Panc1 (cell line): Measurements from ENCODE around the gene ADAD1.

Experiments
- POLR2AphosphoS5 ChIP-seq: IDR thresholded peaks from 2 replicates; pipeline ENCODE4 v1.6.1; 2012; ENCODE audit warnings: mild to moderate bottlenecking, low read depth, low read length, moderate library complexity
- SIN3A ChIP-seq: IDR thresholded peaks from 2 replicates; pipeline ENCODE4 v1.6.1; 2012; ENCODE audit warnings: low read depth, mild to moderate bottlenecking, low read length, moderate library complexity, borderline replicate concordance; ENCODE audit not compliant: insufficient read depth
- TCF7L2 ChIP-seq: IDR thresholded peaks from 2 replicates; pipeline ENCODE4 v1.6.1; 2011; ENCODE audit warnings: mild to moderate bottlenecking, low read depth, low read length, inconsistent platforms
- TF ChIP-seq, protein P1 (sequence below): fragments of 450-650 bp; IDR thresholded peaks from 2 replicates; pipeline ENCODE4 v1.5.1; 2017; ENCODE audit warnings: mild to moderate bottlenecking
- TF ChIP-seq, protein P2 (sequence below), 2 experiments: IDR thresholded peaks; 2 replicates each; pipeline ENCODE4 v1.6.1; 2011 to 2012; ENCODE audit warnings: low read depth in 2 of 2, control low read depth in 1 of 2, low read length in 1 of 2, mild to moderate bottlenecking in 1 of 2, moderate library complexity in 1 of 2; ENCODE audit not compliant: insufficient read depth in 1 of 2

DNA sequence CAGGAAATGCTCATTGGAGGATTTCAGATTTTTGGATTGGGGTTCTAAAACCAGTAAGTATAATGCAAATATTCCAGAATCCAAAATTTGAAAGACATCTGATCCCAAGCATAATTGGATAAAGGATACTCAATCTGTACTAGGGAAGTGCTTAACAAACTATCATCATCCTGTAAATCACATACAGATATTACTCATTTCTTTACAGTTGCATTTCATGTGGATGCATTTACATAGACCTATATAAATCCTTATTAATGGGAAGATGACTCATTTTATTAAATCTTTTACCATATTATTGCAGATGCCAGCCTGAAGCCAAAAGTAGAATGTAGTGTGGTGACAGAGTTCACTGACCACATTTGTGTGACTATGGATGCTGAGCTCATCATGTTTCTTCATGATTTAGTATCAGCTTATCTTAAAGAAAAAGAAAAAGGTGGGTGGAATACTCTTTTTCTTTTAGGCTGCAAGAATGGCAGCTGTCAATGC is 22.4 kb upstream of the ADAD1 start:
- TF ChIP-seq, protein P1, sequence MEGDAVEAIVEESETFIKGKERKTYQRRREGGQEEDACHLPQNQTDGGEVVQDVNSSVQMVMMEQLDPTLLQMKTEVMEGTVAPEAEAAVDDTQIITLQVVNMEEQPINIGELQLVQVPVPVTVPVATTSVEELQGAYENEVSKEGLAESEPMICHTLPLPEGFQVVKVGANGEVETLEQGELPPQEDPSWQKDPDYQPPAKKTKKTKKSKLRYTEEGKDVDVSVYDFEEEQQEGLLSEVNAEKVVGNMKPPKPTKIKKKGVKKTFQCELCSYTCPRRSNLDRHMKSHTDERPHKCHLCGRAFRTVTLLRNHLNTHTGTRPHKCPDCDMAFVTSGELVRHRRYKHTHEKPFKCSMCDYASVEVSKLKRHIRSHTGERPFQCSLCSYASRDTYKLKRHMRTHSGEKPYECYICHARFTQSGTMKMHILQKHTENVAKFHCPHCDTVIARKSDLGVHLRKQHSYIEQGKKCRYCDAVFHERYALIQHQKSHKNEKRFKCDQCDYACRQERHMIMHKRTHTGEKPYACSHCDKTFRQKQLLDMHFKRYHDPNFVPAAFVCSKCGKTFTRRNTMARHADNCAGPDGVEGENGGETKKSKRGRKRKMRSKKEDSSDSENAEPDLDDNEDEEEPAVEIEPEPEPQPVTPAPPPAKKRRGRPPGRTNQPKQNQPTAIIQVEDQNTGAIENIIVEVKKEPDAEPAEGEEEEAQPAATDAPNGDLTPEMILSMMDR = no peak
- TF ChIP-seq POLR2AphosphoS5 (no peak), SIN3A (no peak), TCF7L2 (no peak)
- TF ChIP-seq, protein P2, sequence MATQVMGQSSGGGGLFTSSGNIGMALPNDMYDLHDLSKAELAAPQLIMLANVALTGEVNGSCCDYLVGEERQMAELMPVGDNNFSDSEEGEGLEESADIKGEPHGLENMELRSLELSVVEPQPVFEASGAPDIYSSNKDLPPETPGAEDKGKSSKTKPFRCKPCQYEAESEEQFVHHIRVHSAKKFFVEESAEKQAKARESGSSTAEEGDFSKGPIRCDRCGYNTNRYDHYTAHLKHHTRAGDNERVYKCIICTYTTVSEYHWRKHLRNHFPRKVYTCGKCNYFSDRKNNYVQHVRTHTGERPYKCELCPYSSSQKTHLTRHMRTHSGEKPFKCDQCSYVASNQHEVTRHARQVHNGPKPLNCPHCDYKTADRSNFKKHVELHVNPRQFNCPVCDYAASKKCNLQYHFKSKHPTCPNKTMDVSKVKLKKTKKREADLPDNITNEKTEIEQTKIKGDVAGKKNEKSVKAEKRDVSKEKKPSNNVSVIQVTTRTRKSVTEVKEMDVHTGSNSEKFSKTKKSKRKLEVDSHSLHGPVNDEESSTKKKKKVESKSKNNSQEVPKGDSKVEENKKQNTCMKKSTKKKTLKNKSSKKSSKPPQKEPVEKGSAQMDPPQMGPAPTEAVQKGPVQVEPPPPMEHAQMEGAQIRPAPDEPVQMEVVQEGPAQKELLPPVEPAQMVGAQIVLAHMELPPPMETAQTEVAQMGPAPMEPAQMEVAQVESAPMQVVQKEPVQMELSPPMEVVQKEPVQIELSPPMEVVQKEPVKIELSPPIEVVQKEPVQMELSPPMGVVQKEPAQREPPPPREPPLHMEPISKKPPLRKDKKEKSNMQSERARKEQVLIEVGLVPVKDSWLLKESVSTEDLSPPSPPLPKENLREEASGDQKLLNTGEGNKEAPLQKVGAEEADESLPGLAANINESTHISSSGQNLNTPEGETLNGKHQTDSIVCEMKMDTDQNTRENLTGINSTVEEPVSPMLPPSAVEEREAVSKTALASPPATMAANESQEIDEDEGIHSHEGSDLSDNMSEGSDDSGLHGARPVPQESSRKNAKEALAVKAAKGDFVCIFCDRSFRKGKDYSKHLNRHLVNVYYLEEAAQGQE (IDR thresholded peaks at IDR 0.05; ENCODE audit: insufficient read depth in 1 of 2, low read depth in 2 of 2, low read length in 1 of 2) = no peak
